ENCODE data around the gene ARHGDIA.

The ARHGDIA gene

GRCh38 chr17:81821147-81821546 is 50.0 kb downstream of the ARHGDIA start:
- no peak for DNase-seq

- no peak for DNase-seq
Observed at GRCh38 chr17:81819708-81820107, 51.4 kb downstream of the ARHGDIA start.

GRCh38 chr17:81817758-81818147 is 53.4 kb downstream of the ARHGDIA start:
- no peak for DNase-seq
